HepG2 (cell line): ENCODE measurements around the gene UCKL1. TPM values are rescaled to one million over a fixed set of nuclear protein-coding genes. Genes with fewer than 3 reads are reported as not detected.

Experiments used
- ASH2L ChIP-seq: fragments of 300-600, 200-600 bp; sonication (generic); IDR thresholded peaks from 2 replicates; pipeline ENCODE4 v1.7.0; 2017; ENCODE audit warnings: low read depth, mild to moderate bottlenecking, moderate library complexity, mixed read lengths, low read length; ENCODE audit not compliant: insufficient read length
- CEBPZ ChIP-seq: IDR thresholded peaks from 2 replicates; pipeline ENCODE4 v1.6.1; 2012; ENCODE audit warnings: low read length, improper control_type of control experiment
- DNMT3B ChIP-seq: conservative IDR thresholded peaks from 2 replicates; pipeline ENCODE4 v1.6.1; 2016; ENCODE audit warnings: missing biosample characterization, control low read depth
- HNF1A ChIP-seq, 2 experiments: sonication (generic) in 1 of 2; formaldehyde crosslinking in 1 of 2; IDR thresholded peaks; 2 replicates each; pipeline versions ENCODE4 v1.4.0 to v1.6.1; 2016 to 2020; ENCODE audit warnings: borderline replicate concordance in 1 of 2, low read depth in 1 of 2, mild to moderate bottlenecking in 1 of 2, missing genetic modification reagents in 1 of 2
- JDP2 ChIP-seq: sonication (generic); formaldehyde crosslinking; IDR thresholded peaks from 2 replicates; pipeline ENCODE4 v1.8.1; 2022; ENCODE audit warnings: missing genetic modification reagents, borderline replicate concordance
- MED8 ChIP-seq: sonication (generic); formaldehyde crosslinking; IDR thresholded peaks from 2 replicates; pipeline ENCODE4 v1.8.1; 2023; ENCODE audit warnings: mild to moderate bottlenecking, missing genetic modification reagents; ENCODE audit not compliant: insufficient replicate concordance
- MXD3 ChIP-seq: IDR thresholded peaks from 2 replicates; pipeline ENCODE4 v1.6.1; 2016; ENCODE audit warnings: mild to moderate bottlenecking, missing biosample characterization, missing genetic modification reagents
- NCOA5 ChIP-seq: sonication (generic); formaldehyde crosslinking; IDR thresholded peaks from 2 replicates; pipeline ENCODE4 v1.4.0; 2020; ENCODE audit warnings: missing genetic modification reagents
- NR2C2 ChIP-seq: sonication (generic); formaldehyde crosslinking; IDR thresholded peaks from 2 replicates; pipeline ENCODE4 v1.4.0; 2020; ENCODE audit warnings: missing genetic modification reagents, mild to moderate bottlenecking, moderate library complexity, borderline replicate concordance
- NRL ChIP-seq: sonication (generic); formaldehyde crosslinking; IDR thresholded peaks from 2 replicates; pipeline ENCODE4 v1.5.0; 2020; ENCODE audit warnings: missing genetic modification reagents, mild to moderate bottlenecking, moderate library complexity, borderline replicate concordance
- PCBP1 ChIP-seq: fragments of 200-400 bp; formaldehyde crosslinking; IDR thresholded peaks from 2 replicates; pipeline ENCODE4 v1.6.1; 2017; ENCODE audit warnings: mild to moderate bottlenecking, low read depth, low read length, borderline replicate concordance
- ZNF138 ChIP-seq: sonication (generic); formaldehyde crosslinking; IDR thresholded peaks from 2 replicates; pipeline ENCODE4 v1.5.0; 2020; ENCODE audit warnings: mild to moderate bottlenecking, low read depth, missing genetic modification reagents
- ZNF510 ChIP-seq: sonication (generic); formaldehyde crosslinking; IDR thresholded peaks from 2 replicates; pipeline ENCODE4 v1.4.0; 2020; ENCODE audit warnings: low read depth, mild to moderate bottlenecking, missing genetic modification reagents
- ZNF570 ChIP-seq: sonication (generic); formaldehyde crosslinking; IDR thresholded peaks from 2 replicates; pipeline ENCODE4 v1.4.0; 2020; ENCODE audit warnings: mild to moderate bottlenecking, missing genetic modification reagents, borderline replicate concordance
- ZNF574 ChIP-seq: sonication (generic); formaldehyde crosslinking; IDR thresholded peaks from 2 replicates; pipeline ENCODE4 v1.4.0; 2020; ENCODE audit warnings: missing genetic modification reagents
- ZSCAN9 ChIP-seq: IDR thresholded peaks from 2 replicates; pipeline ENCODE4 v1.6.1; 2016; ENCODE audit warnings: borderline replicate concordance
- polyA plus RNA-seq, 8 experiments: library from polyadenylated mRNA; depleted of rRNA in 3 of 8; stranded (reverse) in 7 of 8; unstranded in 1 of 8; fragments of >200 nt; fragmentation: Illumina TruSeq in 4 of 8; extraction: Trizol in 4 of 8; gene quantifications; 2 replicates each; pipeline versions ENCODE4 v1.2.1 to v1.2.3, GENCODE V29; 2011 to 2016; ENCODE audit warnings: low read depth in 4 of 8, missing spikeins in 1 of 8, mixed read lengths in 1 of 8; ENCODE audit not compliant: insufficient read depth in 1 of 8
- total RNA-seq, 5 experiments: library from RNA; depleted of rRNA; stranded (reverse); fragments of >200 nt; fragmentation: Illumina TruSeq; extraction: Trizol; gene quantifications; 2 replicates each; pipeline ENCODE4 v1.2.3, GENCODE V29; 2016; ENCODE audit warnings: low read depth in 1 of 5
- TF ChIP-seq, protein P1 (sequence below): sonication (generic); formaldehyde crosslinking; IDR thresholded peaks from 2 replicates; pipeline ENCODE4 v1.4.0; 2020; ENCODE audit warnings: mild to moderate bottlenecking, missing genetic modification reagents

The UCKL1 gene
- total and polyA plus RNA-seq, 2 of the 13 experiments (the other 11 are each of a cell fraction or from before 2014, with no cell fraction given) = 50.2 to 126 TPM

DNA sequence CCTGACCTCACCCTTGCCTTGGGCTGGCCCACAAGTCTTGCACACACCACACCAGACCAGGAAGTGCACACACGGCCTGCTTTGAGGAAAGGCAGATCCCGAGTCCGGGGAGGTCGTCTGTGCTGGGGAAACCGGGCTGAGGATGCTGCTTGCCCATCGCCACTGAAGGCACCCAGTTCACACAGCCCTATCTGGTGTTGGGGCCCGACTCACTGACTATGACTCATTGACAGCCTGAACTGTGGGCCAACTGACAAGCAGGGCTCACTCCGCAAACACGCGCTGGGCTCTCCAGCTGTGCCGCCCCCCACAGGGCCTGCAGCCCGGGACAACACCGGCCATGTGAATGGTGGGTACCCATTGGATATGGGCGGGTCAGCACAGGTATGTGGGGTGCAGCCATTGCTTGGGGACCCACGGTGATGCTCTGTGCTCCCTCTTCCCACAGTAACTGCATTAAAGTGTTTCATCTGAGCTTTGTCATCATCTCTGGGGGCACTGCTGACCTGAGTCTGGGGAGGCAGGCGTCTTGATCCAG lies 21.6 kb upstream of the UCKL1 start (continued):
- TF ChIP-seq JDP2 (no peak), ZNF574 (CRISPR knock-in tag) (peak; percentile 97), HNF1A (IDR thresholded peaks at IDR 0.05; ENCODE audit: low read depth) (no peak), HNF1A (CRISPR knock-in tag; IDR thresholded peaks at IDR 0.05; ENCODE audit: borderline replicate concordance) (peak; percentile 71; the same call in 1 of the 2 replicates), NCOA5 (CRISPR knock-in tag) (no peak), MED8 (CRISPR knock-in tag) (no peak), ZNF570 (CRISPR knock-in tag) (no peak), NRL (peak; percentile 83; the same call in 1 of the 2 replicates), CEBPZ (no peak), ZSCAN9 (CRISPR knock-in tag) (peak; percentile 76; the same call in 1 of the 2 replicates), NR2C2 (CRISPR knock-in tag) (peak; percentile 74), ZNF510 (CRISPR knock-in tag) (0 out of 2 replicates have a peak, but pooled peaks have one; percentile 76), DNMT3B (no peak), ZNF138 (no peak), MXD3 (CRISPR knock-in tag) (peak; percentile 90), ASH2L (peak; percentile 37), PCBP1 (no peak)
- TF ChIP-seq, protein P1, sequence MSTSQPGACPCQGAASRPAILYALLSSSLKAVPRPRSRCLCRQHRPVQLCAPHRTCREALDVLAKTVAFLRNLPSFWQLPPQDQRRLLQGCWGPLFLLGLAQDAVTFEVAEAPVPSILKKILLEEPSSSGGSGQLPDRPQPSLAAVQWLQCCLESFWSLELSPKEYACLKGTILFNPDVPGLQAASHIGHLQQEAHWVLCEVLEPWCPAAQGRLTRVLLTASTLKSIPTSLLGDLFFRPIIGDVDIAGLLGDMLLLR = peak; percentile 70
